WI38 (cell line): Measurements from ENCODE around the gene ATRAID.

ENCODE experiments used
- H3K4me3 ChIP-seq: 2 replicates; pipeline ENCODE4 v1.5.1; 2011; ENCODE audit warnings: low read depth, mild to moderate bottlenecking, control low read depth, low read length
- TF ChIP-seq, protein P1 (sequence below): IDR thresholded peaks from 2 replicates; pipeline ENCODE4 v1.5.1; 2012; ENCODE audit warnings: low read depth, mild to moderate bottlenecking, control low read depth, low read length

Gene ATRAID, protein sequence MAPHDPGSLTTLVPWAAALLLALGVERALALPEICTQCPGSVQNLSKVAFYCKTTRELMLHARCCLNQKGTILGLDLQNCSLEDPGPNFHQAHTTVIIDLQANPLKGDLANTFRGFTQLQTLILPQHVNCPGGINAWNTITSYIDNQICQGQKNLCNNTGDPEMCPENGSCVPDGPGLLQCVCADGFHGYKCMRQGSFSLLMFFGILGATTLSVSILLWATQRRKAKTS

DNA sequence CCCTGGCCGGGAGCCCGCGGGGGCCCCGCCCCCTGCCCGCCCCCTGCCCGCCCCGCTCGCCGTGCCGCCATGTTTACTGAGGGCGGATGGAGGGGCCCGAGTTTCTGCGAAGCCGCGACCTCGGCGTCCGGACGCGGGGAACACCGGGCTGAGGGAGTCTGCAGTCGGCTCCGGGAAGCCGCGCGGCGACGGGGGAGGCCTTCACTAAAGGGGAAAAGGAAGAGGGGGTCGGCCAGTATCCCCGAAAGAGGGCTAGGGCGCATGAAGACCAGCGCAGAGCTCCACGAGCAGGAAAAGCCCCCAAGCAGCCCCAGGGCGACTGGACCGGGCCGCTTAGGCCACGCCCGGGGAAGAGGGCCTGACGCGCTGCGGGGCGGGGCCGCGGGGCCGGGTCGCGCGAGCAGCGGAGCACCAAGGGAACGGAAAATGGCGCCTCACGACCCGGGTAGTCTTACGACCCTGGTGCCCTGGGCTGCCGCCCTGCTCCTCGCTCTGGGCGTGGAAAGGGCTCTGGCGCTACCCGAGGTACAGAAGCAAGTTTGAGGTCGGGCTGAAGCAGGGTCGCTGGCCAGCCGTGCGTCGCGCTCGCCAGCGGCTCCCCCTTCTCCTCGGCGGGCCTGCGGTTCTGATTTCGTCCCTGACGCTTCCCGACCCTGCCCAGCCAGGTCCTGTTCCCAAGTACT, at the start of gene ATRAID, which contains the start of gene SLC5A6:
ATRAID (plus strand) TSS at position 99 of the 683 bp plus-strand sequence; CDS start at position 427, 328 bp downstream.
SLC5A6 (minus strand) TSS at position 326 of the 683 bp plus-strand sequence. CDS start 4,618 bp downstream, outside the sequence.
- TF ChIP-seq, protein P1, sequence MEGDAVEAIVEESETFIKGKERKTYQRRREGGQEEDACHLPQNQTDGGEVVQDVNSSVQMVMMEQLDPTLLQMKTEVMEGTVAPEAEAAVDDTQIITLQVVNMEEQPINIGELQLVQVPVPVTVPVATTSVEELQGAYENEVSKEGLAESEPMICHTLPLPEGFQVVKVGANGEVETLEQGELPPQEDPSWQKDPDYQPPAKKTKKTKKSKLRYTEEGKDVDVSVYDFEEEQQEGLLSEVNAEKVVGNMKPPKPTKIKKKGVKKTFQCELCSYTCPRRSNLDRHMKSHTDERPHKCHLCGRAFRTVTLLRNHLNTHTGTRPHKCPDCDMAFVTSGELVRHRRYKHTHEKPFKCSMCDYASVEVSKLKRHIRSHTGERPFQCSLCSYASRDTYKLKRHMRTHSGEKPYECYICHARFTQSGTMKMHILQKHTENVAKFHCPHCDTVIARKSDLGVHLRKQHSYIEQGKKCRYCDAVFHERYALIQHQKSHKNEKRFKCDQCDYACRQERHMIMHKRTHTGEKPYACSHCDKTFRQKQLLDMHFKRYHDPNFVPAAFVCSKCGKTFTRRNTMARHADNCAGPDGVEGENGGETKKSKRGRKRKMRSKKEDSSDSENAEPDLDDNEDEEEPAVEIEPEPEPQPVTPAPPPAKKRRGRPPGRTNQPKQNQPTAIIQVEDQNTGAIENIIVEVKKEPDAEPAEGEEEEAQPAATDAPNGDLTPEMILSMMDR = no peak
- peak within 1 kb of the TSS; percentile 87 for H3K4me3 ChIP-seq

DNA sequence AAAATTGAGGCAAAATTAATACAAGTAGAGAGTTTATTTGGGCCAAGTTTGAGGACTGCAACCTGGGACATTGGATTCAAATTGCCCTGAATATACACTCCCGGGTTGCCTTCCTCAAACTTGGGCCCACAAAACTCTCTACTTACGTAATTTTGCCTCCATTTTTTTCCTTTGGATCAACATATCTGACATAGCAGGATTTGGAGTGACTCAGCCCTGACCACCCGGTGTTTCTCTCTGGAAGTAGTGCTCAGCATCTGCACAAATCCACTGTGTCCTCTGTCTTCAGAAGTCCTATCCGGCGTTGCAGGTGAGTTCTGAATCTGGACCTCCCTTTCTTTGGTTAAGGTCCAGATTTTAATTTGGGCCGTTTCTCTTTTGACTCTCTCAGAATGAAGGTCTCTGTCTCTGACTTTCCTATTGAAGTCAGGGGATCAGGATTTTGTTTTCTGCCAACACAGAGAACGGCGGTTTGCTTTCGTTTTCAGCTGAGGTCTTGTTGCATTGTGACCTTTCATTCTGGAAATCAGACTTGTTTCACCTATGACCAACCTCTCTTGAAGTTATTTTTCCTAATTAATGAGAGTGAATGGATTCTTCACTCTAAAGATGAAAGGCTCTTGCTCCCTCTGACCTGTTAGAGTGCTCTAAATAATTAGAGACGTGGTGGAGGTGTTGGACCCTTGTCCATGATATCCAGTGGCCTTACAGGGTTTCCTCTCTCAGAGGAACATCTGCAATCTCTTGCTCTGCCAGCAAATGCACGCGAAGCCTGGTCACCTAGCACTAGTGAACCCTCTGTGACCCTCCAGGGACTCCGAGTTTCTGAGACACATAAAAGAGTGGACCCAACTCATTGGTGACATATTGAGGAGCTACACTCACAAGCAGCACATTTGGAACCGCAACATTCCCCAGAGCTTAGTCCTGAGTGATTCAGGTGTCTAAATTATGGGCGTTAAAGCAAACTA, 49.4 kb upstream of the ATRAID start:
- TF ChIP-seq, protein P1 = no peak
- no peak overlapping the region; the same call in 1 of the 2 replicates for H3K4me3 ChIP-seq

DNA sequence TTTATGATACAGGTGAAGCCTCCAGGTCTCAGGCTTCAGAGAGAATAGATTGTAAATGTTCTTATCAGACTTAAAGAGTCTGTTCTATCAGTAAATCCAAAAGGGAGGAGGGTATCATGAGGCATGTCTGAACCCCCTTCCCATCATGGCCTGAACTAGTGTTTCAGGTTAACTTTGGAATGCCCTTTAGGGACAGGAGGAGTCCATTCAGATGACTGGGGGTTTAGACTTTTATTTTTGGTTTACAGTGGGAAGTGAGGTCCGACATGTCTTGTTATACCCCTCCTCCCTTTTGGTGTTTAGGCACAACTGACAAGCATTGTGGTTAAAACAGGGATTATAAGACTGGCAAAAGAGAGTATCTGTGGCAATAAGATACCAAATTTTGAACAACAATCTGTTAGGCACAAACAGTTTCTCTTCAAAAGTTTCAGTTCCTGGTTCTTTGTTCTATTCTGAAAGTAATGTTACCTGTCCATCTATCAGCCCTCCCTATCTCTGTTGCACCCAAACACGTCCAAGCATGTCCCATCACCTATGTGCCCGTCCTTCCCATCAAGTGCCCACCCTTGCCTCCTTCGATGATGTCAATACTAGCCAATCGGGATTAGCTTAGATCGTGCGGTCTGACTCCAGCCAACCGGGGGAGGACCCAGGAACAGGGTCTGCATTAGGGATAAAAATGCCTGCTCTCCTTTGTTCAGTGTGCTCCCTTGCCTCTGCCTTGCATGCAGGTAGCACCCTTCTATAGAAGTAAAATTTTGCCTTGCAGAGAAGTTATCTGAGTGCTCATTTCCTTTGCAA, 46.7 kb upstream of the ATRAID start:
- H3K4me3 ChIP-seq = no peak overlapping the region

DNA sequence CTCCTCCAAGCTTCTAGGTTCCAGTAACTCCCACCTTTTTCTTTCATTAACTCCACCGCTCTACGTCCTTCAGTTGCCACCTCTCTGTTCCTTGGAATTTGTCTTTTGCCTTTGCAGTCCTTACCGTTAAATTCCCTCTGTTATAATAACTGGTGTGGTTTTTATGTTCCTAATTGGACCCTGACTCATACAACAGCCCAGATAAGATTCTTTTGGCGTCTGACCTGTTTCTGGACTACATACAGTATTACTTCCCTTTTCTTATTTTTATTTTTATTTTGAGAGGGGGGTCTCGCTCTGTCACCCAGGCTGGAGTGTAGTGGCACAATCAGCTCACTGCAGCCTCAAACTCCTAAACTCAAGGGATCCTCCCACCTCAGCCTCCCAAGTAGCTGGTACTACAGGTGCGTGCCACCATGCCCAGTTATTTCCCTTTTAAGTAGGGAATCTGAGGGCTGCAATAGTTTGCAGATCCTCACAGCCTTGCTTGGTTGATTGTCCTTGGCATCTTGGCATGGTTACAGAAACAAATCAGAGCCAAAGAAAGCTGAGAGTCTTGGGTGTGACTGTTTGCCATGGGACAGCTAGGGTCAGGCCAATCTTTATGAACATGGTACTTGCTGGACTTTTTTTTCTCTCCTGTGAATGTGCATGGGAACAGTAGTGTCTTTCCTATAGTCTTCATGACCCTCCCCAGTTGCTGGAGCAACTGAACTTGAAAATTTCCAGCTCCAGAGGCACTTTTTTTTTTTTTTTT, 41.1 kb upstream of the ATRAID start:
- H3K4me3 ChIP-seq = no peak overlapping the region

More for the DNA sequence above, 46.7 kb upstream of the ATRAID start:
- TF ChIP-seq, protein P1 = no peak

DNA sequence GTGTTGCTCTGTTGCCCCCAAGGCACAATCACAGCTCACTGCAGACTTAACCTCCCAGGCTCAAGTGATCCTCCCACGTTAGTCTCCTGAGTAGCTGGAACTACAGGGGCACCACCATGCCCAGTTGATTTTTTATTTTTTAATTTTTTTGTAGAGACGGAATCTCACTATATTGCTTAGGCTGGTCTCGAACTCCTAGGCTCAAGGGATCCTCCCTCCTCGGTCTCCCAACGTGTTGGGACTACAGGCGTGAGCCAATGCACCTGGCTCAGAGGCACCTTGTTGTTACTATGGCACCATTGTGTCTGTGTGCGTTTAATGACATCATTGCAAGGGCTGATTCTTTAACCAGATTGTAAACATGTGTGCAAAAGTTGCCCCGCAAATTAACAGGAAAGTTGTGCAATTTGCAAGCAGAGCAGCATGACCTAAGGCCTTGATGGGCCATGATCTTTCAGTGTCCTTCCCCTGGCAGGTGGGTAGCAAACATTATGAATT, 40.4 kb upstream of the ATRAID start:
- H3K4me3 ChIP-seq = no peak overlapping the region
- TF ChIP-seq, protein P1 = no peak

More for the DNA sequence above, 41.1 kb upstream of the ATRAID start:
- TF ChIP-seq, protein P1 = no peak

DNA sequence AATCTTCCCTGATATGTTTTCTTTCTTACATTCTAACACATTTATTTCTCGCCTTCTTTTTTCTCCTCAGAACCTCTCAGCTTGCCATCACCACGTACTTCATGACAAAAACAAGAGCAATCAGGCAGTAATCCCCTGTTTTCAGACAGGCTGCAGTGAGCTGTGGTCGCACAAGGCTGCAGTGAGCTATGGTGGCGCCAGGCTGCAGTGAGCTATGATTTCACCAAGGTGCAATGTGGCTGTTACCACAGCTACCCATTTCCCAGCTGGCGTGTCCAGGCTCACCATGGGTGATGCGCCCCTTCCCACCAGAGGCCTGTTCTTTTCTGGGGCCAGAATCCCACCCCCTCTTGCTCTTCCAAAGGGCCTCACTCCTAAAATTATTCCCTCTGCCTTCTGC, 37.2 kb upstream of the ATRAID start:
- no peak overlapping the region for H3K4me3 ChIP-seq
- TF ChIP-seq, protein P1 = no peak
